MM.1S (cell line): ENCODE data around the gene KCNK17.

Source experiments
- EZH2 ChIP-seq: fragments of 300-600 bp; sonication (generic); optimal IDR thresholded peaks from 2 replicates; pipeline ENCODE3; 2017; ENCODE audit warnings: low read depth, mild to moderate bottlenecking, antibody characterized with exemption, low read length, mixed read lengths
- EZH2phosphoT487 ChIP-seq: fragments of 300-600 bp; sonication (generic); IDR thresholded peaks from 2 replicates; pipeline ENCODE4 v1.6.1; 2018; ENCODE audit warnings: antibody characterized with exemption, low read length
- TF ChIP-seq, protein P1 (sequence below): fragments of 300-600 bp; sonication (generic); IDR thresholded peaks from 2 replicates; pipeline ENCODE4 v1.5.1; 2016; ENCODE audit warnings: antibody characterized with exemption, low read length, mixed read lengths

DNA sequence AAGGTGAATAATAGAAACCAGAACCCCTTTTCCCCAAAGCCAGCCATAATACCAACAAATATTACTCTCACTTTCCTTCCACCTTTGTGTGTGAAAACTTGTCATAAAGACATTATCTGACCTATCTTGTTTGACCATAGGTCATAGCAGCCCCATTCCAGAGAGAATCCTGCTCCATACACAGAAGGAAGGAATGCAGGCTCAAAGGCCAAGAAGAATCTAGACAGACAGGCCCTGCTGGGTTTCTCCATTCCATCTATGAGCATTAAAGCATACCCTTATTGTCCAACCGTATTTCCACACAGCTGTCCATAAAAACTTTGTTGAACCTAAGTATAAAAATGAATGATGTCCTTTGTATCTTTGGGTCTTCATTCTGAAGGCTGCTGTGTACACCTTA lies 44.3 kb downstream of the KCNK17 start:
- TF ChIP-seq, protein P1, sequence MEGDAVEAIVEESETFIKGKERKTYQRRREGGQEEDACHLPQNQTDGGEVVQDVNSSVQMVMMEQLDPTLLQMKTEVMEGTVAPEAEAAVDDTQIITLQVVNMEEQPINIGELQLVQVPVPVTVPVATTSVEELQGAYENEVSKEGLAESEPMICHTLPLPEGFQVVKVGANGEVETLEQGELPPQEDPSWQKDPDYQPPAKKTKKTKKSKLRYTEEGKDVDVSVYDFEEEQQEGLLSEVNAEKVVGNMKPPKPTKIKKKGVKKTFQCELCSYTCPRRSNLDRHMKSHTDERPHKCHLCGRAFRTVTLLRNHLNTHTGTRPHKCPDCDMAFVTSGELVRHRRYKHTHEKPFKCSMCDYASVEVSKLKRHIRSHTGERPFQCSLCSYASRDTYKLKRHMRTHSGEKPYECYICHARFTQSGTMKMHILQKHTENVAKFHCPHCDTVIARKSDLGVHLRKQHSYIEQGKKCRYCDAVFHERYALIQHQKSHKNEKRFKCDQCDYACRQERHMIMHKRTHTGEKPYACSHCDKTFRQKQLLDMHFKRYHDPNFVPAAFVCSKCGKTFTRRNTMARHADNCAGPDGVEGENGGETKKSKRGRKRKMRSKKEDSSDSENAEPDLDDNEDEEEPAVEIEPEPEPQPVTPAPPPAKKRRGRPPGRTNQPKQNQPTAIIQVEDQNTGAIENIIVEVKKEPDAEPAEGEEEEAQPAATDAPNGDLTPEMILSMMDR, result no peak
- TF ChIP-seq EZH2, result no peak
- TF ChIP-seq EZH2phosphoT487, result no peak
